SKM-1 (cell line): ENCODE data around the gene FBXW7.

ENCODE experiments used
- DNase-seq: peaks from one replicate; lab custom pipeline; 2025; ENCODE audit not compliant: unreplicated experiment; lab: John Stamatoyannopoulos, UW

Gene FBXW7

GRCh38 chr4:152296386-152296785 lies 239.5 kb downstream of the FBXW7 start:
- DNase-seq: no peak

GRCh38 chr4:152294765-152295164 lies 241.1 kb downstream of the FBXW7 start:
- no peak for DNase-seq

GRCh38 chr4:152294331-152294730 lies 241.6 kb downstream of the FBXW7 start:
- no peak for DNase-seq

- DNase-seq: no peak
Observed at GRCh38 chr4:152293527-152293926, 242.4 kb downstream of the FBXW7 start.

GRCh38 chr4:152290366-152290921 lies 245.4 kb downstream of the FBXW7 start:
- DNase-seq: no peak

GRCh38 chr4:152289941-152290340 lies 246.0 kb downstream of the FBXW7 start:
- DNase-seq: no peak

- no peak for DNase-seq
Observed at GRCh38 chr4:152289541-152289940, 246.4 kb downstream of the FBXW7 start.

GRCh38 chr4:152283801-152284470 lies 252.0 kb downstream of the FBXW7 start:
- DNase-seq: no peak

- DNase-seq: no peak
Observed at GRCh38 chr4:152281822-152282221, 254.1 kb downstream of the FBXW7 start.

- no peak for DNase-seq
Observed at GRCh38 chr4:152281211-152281610, 254.7 kb downstream of the FBXW7 start.

GRCh38 chr4:152279234-152279566 lies 256.7 kb downstream of the FBXW7 start:
- no peak for DNase-seq

- no peak for DNase-seq
Observed at GRCh38 chr4:152278505-152279233, 257.2 kb downstream of the FBXW7 start.

- no peak for DNase-seq
Observed at GRCh38 chr4:152278172-152278504, 257.8 kb downstream of the FBXW7 start.

- no peak for DNase-seq
Observed at GRCh38 chr4:152277333-152277732, 258.6 kb downstream of the FBXW7 start.

GRCh38 chr4:152273343-152273742 lies 262.5 kb downstream of the FBXW7 start:
- no peak for DNase-seq
